HEK293 (cell line): ENCODE measurements around the gene ADAMTSL3.

Source experiments
- CTCF ChIA-PET: fragments of 350-600 bp; formaldehyde crosslinking; extraction: SDS; loops from one replicate; lab custom pipeline; 2021; ENCODE audit warnings: antibody characterized with exemption; lab: Yijun Ruan, JAX
- POLR2A ChIA-PET: fragments of 300-600 bp; formaldehyde crosslinking; extraction: SDS; loops from one replicate; lab custom pipeline; 2020; ENCODE audit warnings: antibody characterized with exemption, inconsistent platforms; lab: Yijun Ruan, JAX
- H3K27ac ChIP-seq: fragments of 200-500 bp; sonication (Bioruptor generic); 2 replicates; pipeline ENCODE4 v1.5.1; 2014; ENCODE audit warnings: low read depth, low read length, control low read depth, inconsistent platforms; ENCODE audit errors: extremely low read depth
- H3K36me3 ChIP-seq, 2 experiments: fragments of 200-500 bp in 1 of 2; sonication (Bioruptor generic) in 1 of 2; 1 replicate in 1 of 2; 2 replicates in 1 of 2; pipeline ENCODE4 v1.5.1; 2014 to 2017; ENCODE audit warnings: inconsistent platforms in 2 of 2, low read length in 2 of 2; ENCODE audit not compliant: control insufficient read depth in 2 of 2, insufficient read depth in 1 of 2
- H3K4me1 ChIP-seq: fragments of 200-500 bp; sonication (Bioruptor generic); 2 replicates; pipeline ENCODE4 v1.5.1; 2014; ENCODE audit warnings: mild to moderate bottlenecking, low read length, inconsistent platforms; ENCODE audit not compliant: control insufficient read depth, insufficient read depth
- H3K4me3 ChIP-seq: 2 replicates; pipeline ENCODE4 v1.5.1; 2011; ENCODE audit warnings: low read depth, mild to moderate bottlenecking, control low read depth, low read length, moderate library complexity
- H3K9me3 ChIP-seq: fragments of 200-500 bp; sonication (Bioruptor generic); 2 replicates; pipeline ENCODE4 v1.5.1; 2014; ENCODE audit warnings: low read depth, low read length, inconsistent platforms; ENCODE audit not compliant: control insufficient read depth, insufficient read depth
- CTCF ChIP-seq: fragments of 450-650 bp; formaldehyde crosslinking; IDR thresholded peaks from 2 replicates; pipeline ENCODE4 v1.5.1; 2016; ENCODE audit warnings: missing biosample characterization, missing genetic modification characterization
- GLI2 ChIP-seq: fragments of 450-650 bp; formaldehyde crosslinking; IDR thresholded peaks from 2 replicates; pipeline ENCODE4; 2017; ENCODE audit warnings: missing biosample characterization, missing genetic modification characterization, low read depth, borderline replicate concordance
- HOXC10 ChIP-seq: sonication (generic); formaldehyde crosslinking; IDR thresholded peaks from 2 replicates; pipeline ENCODE4 v1.8.1; 2023; ENCODE audit warnings: mild to moderate bottlenecking, missing genetic modification reagents
- KLF1 ChIP-seq: fragments of 450-650 bp; formaldehyde crosslinking; IDR thresholded peaks from 2 replicates; pipeline ENCODE4 v1.5.1; 2016; ENCODE audit warnings: missing biosample characterization, missing genetic modification characterization
- KLF8 ChIP-seq: fragments of 450-650 bp; formaldehyde crosslinking; IDR thresholded peaks from 2 replicates; pipeline ENCODE4 v1.5.1; 2016; ENCODE audit warnings: missing biosample characterization, missing genetic modification characterization
- MZF1 ChIP-seq: fragments of 450-650 bp; formaldehyde crosslinking; IDR thresholded peaks from 2 replicates; pipeline ENCODE4 v1.5.1; 2017; ENCODE audit warnings: missing biosample characterization, missing genetic modification characterization, borderline replicate concordance
- SCRT1 ChIP-seq: fragments of 450-650 bp; formaldehyde crosslinking; IDR thresholded peaks from 2 replicates; pipeline ENCODE4 v1.5.1; 2016; ENCODE audit warnings: missing biosample characterization, missing genetic modification characterization, borderline replicate concordance
- TSHZ1 ChIP-seq: fragments of 450-650 bp; formaldehyde crosslinking; IDR thresholded peaks from 2 replicates; pipeline ENCODE4 v1.5.1; 2016; ENCODE audit warnings: missing biosample characterization, missing genetic modification characterization, borderline replicate concordance
- ZBTB1 ChIP-seq: fragments of 450-650 bp; formaldehyde crosslinking; IDR thresholded peaks from 2 replicates; pipeline ENCODE4 v1.5.1; 2016; ENCODE audit warnings: missing biosample characterization, missing genetic modification characterization
- ZBTB8A ChIP-seq: fragments of 450-650 bp; formaldehyde crosslinking; IDR thresholded peaks from 2 replicates; pipeline ENCODE4 v1.5.1; 2016; ENCODE audit warnings: missing biosample characterization, missing genetic modification characterization
- ZNF114 ChIP-seq: fragments of 450-650 bp; formaldehyde crosslinking; IDR thresholded peaks from 2 replicates; pipeline ENCODE4 v1.5.0; 2017; ENCODE audit warnings: missing biosample characterization, missing genetic modification characterization
- ZNF155 ChIP-seq: fragments of 450-650 bp; formaldehyde crosslinking; IDR thresholded peaks from 2 replicates; pipeline ENCODE4 v1.5.1; 2016; ENCODE audit warnings: missing biosample characterization, missing genetic modification characterization
- ZNF157 ChIP-seq: fragments of 450-650 bp; formaldehyde crosslinking; IDR thresholded peaks from 2 replicates; pipeline ENCODE4 v1.5.1; 2016; ENCODE audit warnings: missing biosample characterization, missing genetic modification characterization
- ZNF2 ChIP-seq: fragments of 450-650 bp; formaldehyde crosslinking; IDR thresholded peaks from 2 replicates; pipeline ENCODE4 v1.5.1; 2016; ENCODE audit warnings: missing biosample characterization, missing genetic modification characterization
- ZNF211 ChIP-seq: fragments of 450-650 bp; formaldehyde crosslinking; IDR thresholded peaks from 2 replicates; pipeline ENCODE4 v1.5.1; 2016; ENCODE audit warnings: low read depth, missing biosample characterization, missing genetic modification characterization
- ZNF239 ChIP-seq: fragments of 450-650 bp; formaldehyde crosslinking; IDR thresholded peaks from 2 replicates; pipeline ENCODE4 v1.5.1; 2016; ENCODE audit warnings: missing biosample characterization, missing genetic modification characterization
- ZNF423 ChIP-seq: fragments of 450-650 bp; formaldehyde crosslinking; IDR thresholded peaks from 2 replicates; pipeline ENCODE4 v1.5.1; 2016; ENCODE audit warnings: missing biosample characterization, missing genetic modification characterization
- ZNF560 ChIP-seq: fragments of 450-650 bp; formaldehyde crosslinking; IDR thresholded peaks from 2 replicates; pipeline ENCODE4 v1.5.1; 2017; ENCODE audit warnings: missing biosample characterization, missing genetic modification characterization, borderline replicate concordance
- ZNF571 ChIP-seq: fragments of 450-650 bp; formaldehyde crosslinking; IDR thresholded peaks from 2 replicates; pipeline ENCODE4 v1.5.0; 2017; ENCODE audit warnings: missing biosample characterization, missing genetic modification characterization
- ZNF621 ChIP-seq: fragments of 450-650 bp; formaldehyde crosslinking; IDR thresholded peaks from 2 replicates; pipeline ENCODE4 v1.5.1; 2017; ENCODE audit warnings: missing biosample characterization, missing genetic modification characterization
- ZNF660 ChIP-seq: fragments of 450-650 bp; IDR thresholded peaks from 2 replicates; pipeline ENCODE4 v1.5.1; 2018; ENCODE audit warnings: missing biosample characterization, mild to moderate bottlenecking, missing genetic modification characterization
- ZSCAN5A ChIP-seq: fragments of 450-650 bp; formaldehyde crosslinking; IDR thresholded peaks from 2 replicates; pipeline ENCODE4 v1.5.1; 2016; ENCODE audit warnings: missing biosample characterization, missing genetic modification characterization

The ADAMTSL3 gene

GRCh38 chr15:84016371-84016770 is 362.4 kb downstream of the ADAMTSL3 start (continued):
- TF ChIP-seq TSHZ1: no peak
- TF ChIP-seq ZNF560 (tag by site-specific recombination): no peak
- no peak for TF ChIP-seq SCRT1 (tag by site-specific recombination)

- H3K4me1 ChIP-seq: no peaks in the 10 kb centered on the region
- H3K4me3 ChIP-seq: no peak overlapping the region
- no peak overlapping the region for H3K27ac ChIP-seq
- ChIA-PET CTCF (interaction anchor here (0.8 to 1.8 kb wide), 4 partner anchors 32 to 460 kb away, joined by 3 to 4 read pairs (median 4); no protein-coding TSS in a partner anchor), POLR2A (no interaction called here)
- no peaks in the 10 kb centered on the region for H3K36me3 ChIP-seq
- TF ChIP-seq ZNF211 (tag by site-specific recombination) (no peak), ZNF621 (tag by site-specific recombination) (no peak), ZNF157 (tag by site-specific recombination) (no peak), ZNF571 (no peak), ZSCAN5A (tag by site-specific recombination) (no peak), CTCF (tag by site-specific recombination) (no peak), ZNF155 (tag by site-specific recombination) (no peak), ZBTB1 (tag by site-specific recombination) (no peak), KLF8 (tag by site-specific recombination) (no peak), GLI2 (no peak), ZBTB8A (tag by site-specific recombination) (no peak), ZNF660 (no peak), HOXC10 (no peak), ZNF423 (tag by site-specific recombination) (no peak), KLF1 (no peak), ZNF239 (no peak), ZNF114 (tag by site-specific recombination) (no peak)
- H3K9me3 ChIP-seq: no peaks in the 10 kb centered on the region
These were observed 368.6 kb downstream of the ADAMTSL3 start for GRCh38 chr15:84022516-84022915.

- H3K4me3 ChIP-seq: no peak overlapping the region
- TF ChIP-seq ZNF660: no peak
- 0 out of 2 replicates have a peak, but pooled peaks have one; percentile 53 for TF ChIP-seq ZNF2 (tag by site-specific recombination)
- no peak for TF ChIP-seq HOXC10
- 0 out of 2 replicates have a peak, but pooled peaks have one; percentile 13 for TF ChIP-seq MZF1 (tag by site-specific recombination)
- TF ChIP-seq, all 188 proteins: peak for 2
- H3K36me3 ChIP-seq: no peaks in the 10 kb centered on the region
- H3K4me1 ChIP-seq: no peaks in the 10 kb centered on the region
- CTCF ChIA-PET: interaction anchor here (0.6 to 4.2 kb wide), 11 partner anchors 9 to 586 kb away, joined by 3 to 38 read pairs (median 3); no protein-coding TSS in a partner anchor
- no peak overlapping the region for H3K27ac ChIP-seq
- POLR2A ChIA-PET: no interaction called here
- no peaks in the 10 kb centered on the region; the same call in 1 of the 2 replicates for H3K9me3 ChIP-seq
These were observed 369.7 kb downstream of the ADAMTSL3 start for GRCh38 chr15:84023636-84024035.
